HEK293T (cell line): ENCODE data around the gene NFE2L3.

Experiments used
- ARNT ChIP-seq: fragments of 450-650 bp; IDR thresholded peaks from 2 replicates; pipeline ENCODE4 v1.6.1; 2017; ENCODE audit warnings: mild to moderate bottlenecking
- BHLHE40 ChIP-seq: fragments of 450-650 bp; IDR thresholded peaks from 2 replicates; pipeline ENCODE4 v1.6.1; 2016; ENCODE audit warnings: mild to moderate bottlenecking, moderate library complexity, borderline replicate concordance
- CTBP1 ChIP-seq: fragments of 450-650 bp; IDR thresholded peaks from 2 replicates; pipeline ENCODE4 v1.6.1; 2016; ENCODE audit warnings: borderline replicate concordance
- FOXA1 ChIP-seq: fragments of 450-650 bp; IDR thresholded peaks from 2 replicates; pipeline ENCODE4 v1.6.1; 2016; ENCODE audit warnings: mild to moderate bottlenecking
- FOXM1 ChIP-seq: fragments of 450-650 bp; IDR thresholded peaks from 2 replicates; pipeline ENCODE4 v1.6.1; 2017; ENCODE audit warnings: mild to moderate bottlenecking, borderline replicate concordance
- HDGF ChIP-seq: fragments of 450-650 bp; IDR thresholded peaks from 2 replicates; pipeline ENCODE4 v1.6.1; 2017; ENCODE audit warnings: antibody characterized with exemption, borderline replicate concordance
- LEF1 ChIP-seq: fragments of 450-650 bp; IDR thresholded peaks from 2 replicates; pipeline ENCODE4 v1.6.1; 2017; ENCODE audit warnings: mild to moderate bottlenecking, borderline replicate concordance
- NFRKB ChIP-seq: fragments of 450-650 bp; IDR thresholded peaks from 2 replicates; pipeline ENCODE4 v1.6.1; 2016; ENCODE audit warnings: mild to moderate bottlenecking, moderate library complexity
- PKNOX1 ChIP-seq: fragments of 450-650 bp; IDR thresholded peaks from 2 replicates; pipeline ENCODE4 v1.6.1; 2016
- SP1 ChIP-seq: fragments of 450-650 bp; IDR thresholded peaks from 2 replicates; pipeline ENCODE4 v1.6.1; 2017
- SUZ12 ChIP-seq: fragments of 450-650 bp; IDR thresholded peaks from 2 replicates; pipeline ENCODE4 v1.6.1; 2016; ENCODE audit warnings: mild to moderate bottlenecking
- TARDBP ChIP-seq: fragments of 450-650 bp; IDR thresholded peaks from 2 replicates; pipeline ENCODE4 v1.6.1; 2016
- ZNF384 ChIP-seq: fragments of 450-650 bp; IDR thresholded peaks from 2 replicates; pipeline ENCODE4 v1.6.1; 2016

- TF ChIP-seq SP1 (no peak), CTBP1 (no peak), NFRKB (no peak), FOXA1 (no peak), SUZ12 (no peak), TARDBP (no peak), BHLHE40 (no peak), PKNOX1 (no peak), FOXM1 (no peak), ZNF384 (no peak), HDGF (no peak), ARNT (no peak), LEF1 (no peak)
These were observed 38.4 kb downstream of the NFE2L3 start for GRCh38 chr7:26190417-26190869.
